NCI-H2171 treated with DMSO at 0.1 percent for 48 hours (cell line): Measurements from ENCODE around the gene ADGRG3.

Experiments
- DNase-seq: peaks from one replicate; lab custom pipeline; 2025; lab: John Stamatoyannopoulos, UW

ADGRG3 gene

GRCh38 chr16:57681950-57682728 is 14.0 kb downstream of the ADGRG3 start:
- DNase-seq, result no peak

GRCh38 chr16:57682809-57683635 is 14.9 kb downstream of the ADGRG3 start:
- no peak for DNase-seq

GRCh38 chr16:57683636-57684545 is 15.8 kb downstream of the ADGRG3 start:
- no peak for DNase-seq

GRCh38 chr16:57684626-57685358 is 16.7 kb downstream of the ADGRG3 start:
- no peak for DNase-seq

GRCh38 chr16:57685633-57686032 is 17.5 kb downstream of the ADGRG3 start:
- no peak for DNase-seq

GRCh38 chr16:57686577-57686976 is 18.5 kb downstream of the ADGRG3 start:
- no peak for DNase-seq

- DNase-seq, result no peak
Measured at GRCh38 chr16:57687363-57687929, 19.3 kb downstream of the ADGRG3 start.

GRCh38 chr16:57688487-57688986 is 20.4 kb downstream of the ADGRG3 start:
- DNase-seq, result no peak

- no peak for DNase-seq
Measured at GRCh38 chr16:57688987-57689761, 21.1 kb downstream of the ADGRG3 start.

GRCh38 chr16:57689762-57690558 is 21.9 kb downstream of the ADGRG3 start:
- DNase-seq, result peak; percentile 4

- DNase-seq, result no peak
Measured at GRCh38 chr16:57690782-57691471, 22.8 kb downstream of the ADGRG3 start.

- no peak for DNase-seq
Measured at GRCh38 chr16:57692636-57693035, 24.5 kb downstream of the ADGRG3 start.

GRCh38 chr16:57693550-57693949 is 25.4 kb downstream of the ADGRG3 start:
- DNase-seq, result no peak

GRCh38 chr16:57694231-57694724 is 26.2 kb downstream of the ADGRG3 start:
- no peak for DNase-seq

GRCh38 chr16:57694725-57695679 is 26.9 kb downstream of the ADGRG3 start, which contains the start of gene DRC7:
TSS of gene DRC7 (plus strand) at chr16:57694806. CDS start at chr16:57697950, 3,144 bp downstream.
- DNase-seq, result peak; percentile 72

GRCh38 chr16:57695680-57696069 is 27.6 kb downstream of the ADGRG3 start:
- no peak for DNase-seq

- DNase-seq, result no peak
Measured at GRCh38 chr16:57696240-57696639, 28.1 kb downstream of the ADGRG3 start.
